B cell (primary cell): Measurements from ENCODE around the gene PARP8. TPM values are rescaled to one million over a fixed set of nuclear protein-coding genes. Genes with fewer than 3 reads are reported as not detected.

Experiments used
- ATAC-seq: fragments of 200-7000 bp; cut with Tn5 transposase; one replicate; pipeline ENCODE4 v1.10.0; 2021; ENCODE audit warnings: low read depth, mild to moderate bottlenecking, moderate number of reproducible peaks, moderate library complexity
- CTCF ChIA-PET: fragments of 350-600 bp; sonication (Branson Sonifier 250); formaldehyde crosslinking; loops from one replicate; lab custom pipeline; 2021; ENCODE audit warnings: antibody characterized with exemption, inconsistent platforms; lab: Charles Lee
- POLR2A ChIA-PET: fragments of 350-600 bp; sonication (Branson Sonifier 250); formaldehyde crosslinking; loops from one replicate; lab custom pipeline; 2021; ENCODE audit warnings: antibody characterized with exemption; lab: Charles Lee
- DNase-seq: peaks from one replicate; pipeline ENCODE4 v3.0.0; 2013
- H2AFZ ChIP-seq: 2 replicates; pipeline ENCODE4 v1.6.1; 2012; ENCODE audit warnings: mild to moderate bottlenecking, low read depth, low read length; ENCODE audit not compliant: insufficient read depth, poor library complexity, severe bottlenecking
- H3K27ac ChIP-seq, 2 donors: 1 replicate in 1 of 2; 2 replicates in 1 of 2; pipeline ENCODE4 v1.5.1; 2012 to 2013; ENCODE audit warnings: low read length in 2 of 2, mild to moderate bottlenecking in 2 of 2, moderate library complexity in 1 of 2
- H3K27me3 ChIP-seq, 4 experiments: fragments of 200-600 bp in 1 of 4; sonication (generic) in 1 of 4; replicated peaks in 1 of 4; 1 replicate in 2 of 4; 2 replicates in 2 of 4; pipeline versions ENCODE4 v1.6.1 to v1.7.0; 2013 to 2016; ENCODE audit warnings: low read length in 3 of 4, mild to moderate bottlenecking in 2 of 4, mixed read lengths in 1 of 4, moderate library complexity in 1 of 4; ENCODE audit not compliant: insufficient read depth in 4 of 4, control insufficient read depth in 3 of 4; ENCODE audit errors: control extremely low read depth in 1 of 4
- H3K36me3 ChIP-seq, 2 experiments: replicated peaks in 1 of 2; 1 replicate in 1 of 2; 2 replicates in 1 of 2; pipeline versions ENCODE4 v1.6.1 to v1.7.1; 2013; ENCODE audit warnings: low read length in 1 of 2; ENCODE audit not compliant: insufficient read depth in 2 of 2, control insufficient read depth in 1 of 2; ENCODE audit errors: control extremely low read depth in 1 of 2, extremely low read depth in 1 of 2
- H3K4me1 ChIP-seq, 2 donors: fragments of 200-600 bp in 1 of 2; sonication (generic) in 1 of 2; 1 replicate in 1 of 2; 2 replicates in 1 of 2; pipeline versions ENCODE4 v1.5.1 to v1.6.1; 2013 to 2017; ENCODE audit warnings: low read length in 2 of 2; ENCODE audit not compliant: control insufficient read depth in 2 of 2, insufficient read depth in 2 of 2
- H3K4me2 ChIP-seq: replicated peaks from 2 replicates; pipeline ENCODE3; 2012; ENCODE audit warnings: mild to moderate bottlenecking, low read depth, low read length; ENCODE audit not compliant: poor library complexity, severe bottlenecking
- H3K4me3 ChIP-seq, 5 experiments: fragments of 200-600 bp in 1 of 5; sonication (generic) in 1 of 5; 1 replicate in 3 of 5; 2 replicates in 2 of 5; pipeline versions ENCODE4 v1.5.1 to v1.7.0; 2011 to 2016; ENCODE audit warnings: low read length in 4 of 5, mild to moderate bottlenecking in 4 of 5, low read depth in 2 of 5, control low read depth in 1 of 5, moderate library complexity in 1 of 5; ENCODE audit not compliant: insufficient read depth in 1 of 5; ENCODE audit errors: control extremely low read depth in 1 of 5, extremely low read depth in 1 of 5
- H3K79me2 ChIP-seq: fragments of 200-600 bp; sonication (generic); one replicate; pipeline ENCODE4 v1.6.0; 2016; ENCODE audit warnings: low read length; ENCODE audit not compliant: control insufficient read depth, insufficient read depth
- H3K9ac ChIP-seq: fragments of 200-600 bp; sonication (generic); 2 replicates; pipeline ENCODE4 v1.6.1; 2017; ENCODE audit warnings: mild to moderate bottlenecking, low read length, moderate library complexity
- H3K9me3 ChIP-seq, 3 donors: one replicate each; pipeline versions ENCODE4 v1.6.1 to v1.7.1; 2013; ENCODE audit warnings: low read length in 2 of 3; ENCODE audit not compliant: control insufficient read depth in 2 of 3, insufficient read depth in 1 of 3; ENCODE audit errors: control extremely low read depth in 1 of 3
- H4K20me1 ChIP-seq: 2 replicates; pipeline ENCODE4 v1.6.0; 2012; ENCODE audit warnings: mild to moderate bottlenecking, low read length; ENCODE audit not compliant: insufficient read depth, control insufficient read depth, poor library complexity, severe bottlenecking
- H3K27ac Mint-ChIP-seq: one replicate; pipeline ENCODE4 v1.8.0; 2021; ENCODE audit warnings: mixed read lengths
- H3K27me3 Mint-ChIP-seq: one replicate; pipeline ENCODE4 v1.8.0; 2021; ENCODE audit warnings: mixed read lengths
- H3K4me1 Mint-ChIP-seq: one replicate; pipeline ENCODE4 v1.8.0; 2021; ENCODE audit warnings: mixed read lengths
- H3K4me3 Mint-ChIP-seq: one replicate; pipeline ENCODE4 v1.8.0; 2021; ENCODE audit warnings: mixed read lengths
- H3K9me3 Mint-ChIP-seq: one replicate; pipeline ENCODE4 v1.8.0; 2022; ENCODE audit warnings: mixed read lengths; ENCODE audit not compliant: insufficient read depth
- CTCF ChIP-seq: fragments of 200-600 bp; IDR thresholded peaks from one replicate; pipeline ENCODE4 v1.8.0; 2022; ENCODE audit warnings: antibody characterized with exemption, mild to moderate bottlenecking
- EZH2 ChIP-seq: IDR thresholded peaks from 2 replicates; pipeline ENCODE4 v1.6.1; 2012; ENCODE audit warnings: borderline replicate concordance, low read depth, mild to moderate bottlenecking, moderate library complexity, low read length; ENCODE audit not compliant: insufficient read depth, poor library complexity, severe bottlenecking
- WGBS: methylation state at CpG from one replicate; pipeline ENCODE4 v1.1.5; 2013; ENCODE audit warnings: missing lambda C conversion rate; ENCODE audit not compliant: insufficient coverage; 5-methylcytosine and 5-hydroxymethylcytosine counted together
- intact Hi-C: fragments of 100-400 bp; cut with micrococcal nuclease; formaldehyde crosslinking; loops from one replicate; pipeline ENCODE4 v1.10.0; 2022
- polyA plus RNA-seq: library from polyadenylated mRNA; depleted of rRNA; stranded (reverse); fragments of >200 nt; gene quantifications from 2 replicates; pipeline ENCODE4 v1.2.3, GENCODE V29; 2012
- total RNA-seq, 2 donors: library from RNA; stranded (reverse); fragments of 120-200 nt in 1 of 2; gene quantifications; 1 replicate in 1 of 2; 2 replicates in 1 of 2; pipeline versions ENCODE4 v1.2.3 to v1.2.4, GENCODE V29; 2013 to 2022

PARP8 gene
- total and polyA plus RNA-seq, 2 donors (not counting 1 experiment from before 2014, with no cell fraction given) = 36.2 to 83.6 TPM

GRCh38 chr5:50759526-50760270 lies 93.3 kb downstream of the PARP8 start:
- ATAC-seq (no peak), DNase-seq (no peak)
- intact Hi-C loops = loop anchor here (10.0 kb wide), 1 partner anchor 245 kb away; no protein-coding TSS in a partner anchor
- H3K27me3 ChIP-seq = no peaks in the 10 kb centered on the region
- H3K9me3 Mint-ChIP-seq = no peaks in the 10 kb centered on the region
- WGBS = no CpG with 5 or more reads among the region's 1 CpG
- peaks cover 0 to 3% of the 10 kb centered on the region in 2 donors for H3K4me1 ChIP-seq
- H3K27me3 Mint-ChIP-seq = no peaks in the 10 kb centered on the region
- H3K79me2 ChIP-seq = peaks cover 8% of the 10 kb centered on the region
- H3K4me1 Mint-ChIP-seq = peaks cover 14% of the 10 kb centered on the region
- no peak overlapping the region for H3K27ac ChIP-seq
- no peak overlapping the region for H3K4me2 ChIP-seq
- no peak overlapping the region for H2AFZ ChIP-seq
- no peak overlapping the region for H3K4me3 ChIP-seq
- no peaks in the 10 kb centered on the region for H3K9me3 ChIP-seq
- TF ChIP-seq CTCF (no peak), EZH2 (no peak)
- peaks cover 5% of the 10 kb centered on the region for H4K20me1 ChIP-seq
- no peak overlapping the region for H3K9ac ChIP-seq
- ChIA-PET CTCF (no interaction called here), POLR2A (no interaction called here)
- H3K27ac Mint-ChIP-seq = no peak overlapping the region
- peaks cover 5 to 24% of the 10 kb centered on the region in 2 experiments for H3K36me3 ChIP-seq
- H3K4me3 Mint-ChIP-seq = no peak overlapping the region

- ATAC-seq (no peak), DNase-seq (no peak)
- Mint-ChIP-seq H3K27me3 (no peaks in the 10 kb centered on the region), H3K9me3 (no peaks in the 10 kb centered on the region), H3K27ac (no peak overlapping the region), H3K4me1 (peaks cover 2% of the 10 kb centered on the region), H3K4me3 (no peak overlapping the region)
- Histone ChIP-seq H3K79me2 (no peaks in the 10 kb centered on the region), H3K9me3 (no peaks in the 10 kb centered on the region), H2AFZ (no peak overlapping the region), H3K4me3 (no peak overlapping the region), H3K27me3 (no peaks in the 10 kb centered on the region), H3K4me1 (no peaks in the 10 kb centered on the region), H3K27ac (no peak overlapping the region), H3K4me2 (no peak overlapping the region), H3K36me3 (peaks cover 16 to 34% of the 10 kb centered on the region in 2 experiments), H3K9ac (no peak overlapping the region), H4K20me1 (no peaks in the 10 kb centered on the region)
- intact Hi-C loops = no loop called here
- TF ChIP-seq EZH2 (no peak), CTCF (no peak)
- ChIA-PET CTCF (no interaction called here), POLR2A (no interaction called here)
Measured at GRCh38 chr5:50763351-50763750, 96.9 kb downstream of the PARP8 start.
